Erythroblast (primary cell): ENCODE data around the gene TMEM234.

Experiments
- GATA1 ChIP-seq: IDR thresholded peaks from 2 replicates; pipeline ENCODE4 v1.6.1; 2011; ENCODE audit warnings: low read depth, mild to moderate bottlenecking, control low read depth, low read length, moderate library complexity
- POLR2A ChIP-seq: IDR thresholded peaks from 2 replicates; pipeline ENCODE4 v1.6.1; 2011; ENCODE audit warnings: mild to moderate bottlenecking, low read length

DNA sequence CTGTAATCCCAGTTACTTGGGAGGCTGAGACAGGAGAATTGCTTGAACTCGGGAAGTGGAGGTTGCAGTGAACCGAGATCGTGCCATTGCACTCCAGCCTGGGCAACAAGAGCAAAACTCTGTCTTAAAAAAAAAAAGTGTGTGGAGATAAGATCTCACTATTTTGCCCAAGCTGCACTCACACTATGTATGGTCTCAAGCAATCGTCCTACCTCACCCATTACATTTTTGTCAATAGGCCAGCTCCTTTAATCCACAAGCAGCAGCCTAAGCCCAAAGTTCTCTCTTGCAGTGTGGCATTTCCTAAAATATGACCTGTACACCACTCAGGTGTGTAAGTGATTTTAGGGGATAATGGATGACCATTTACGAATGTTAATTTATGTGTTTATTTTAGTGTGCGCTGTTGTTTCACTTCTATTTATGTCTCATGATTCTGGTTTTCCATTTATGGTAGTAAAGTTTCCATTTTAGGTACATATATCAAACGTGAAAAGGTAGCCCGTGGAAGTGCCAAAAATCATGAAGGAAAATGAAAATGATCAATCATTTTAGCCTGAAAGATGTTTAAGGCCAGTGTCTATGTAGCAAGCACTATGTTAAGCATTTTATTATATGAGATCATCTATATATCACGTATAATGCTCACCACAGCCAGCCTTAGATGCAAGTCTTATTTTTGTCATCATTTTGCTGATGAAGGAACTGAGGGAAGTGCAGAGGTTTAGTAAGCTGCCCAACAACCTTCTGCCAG, 34.5 kb upstream of the TMEM234 start:
- TF ChIP-seq POLR2A: no peak
- TF ChIP-seq GATA1: no peak
